GM20431 (cell line): ENCODE results near the gene RGR.
"Not testable (repeated sequence)": the region's sequence is repeated elsewhere in the genome, so short reads cannot be mapped to it uniquely, and the experiment has no call there.

Source experiments
- in situ Hi-C: fragments of 300-500 bp; cut with MseI, MboI; formaldehyde crosslinking; loops from one replicate; pipeline ENCODE4 v1.15.0; 2020; ENCODE audit warnings: low sequenced_read_pairs; ENCODE audit not compliant: unreplicated experiment

The RGR gene

GRCh38 chr10:84254552-84255478, 10.0 kb downstream of the RGR start:
- in situ Hi-C loops, result no loop called here

GRCh38 chr10:84256510-84257342, 11.9 kb downstream of the RGR start:
- in situ Hi-C loops, result no loop called here

- in situ Hi-C loops, result no loop called here
Measured at GRCh38 chr10:84257343-84258020, 12.6 kb downstream of the RGR start.

- in situ Hi-C loops, result no loop called here
Measured at GRCh38 chr10:84258034-84258695, 13.3 kb downstream of the RGR start.

- in situ Hi-C loops, result loop anchor here (10.0 kb wide), 1 partner anchor 273 kb away; no protein-coding TSS in a partner anchor
Measured at GRCh38 chr10:84261236-84261915, 16.5 kb downstream of the RGR start.

GRCh38 chr10:84262190-84262956, 17.5 kb downstream of the RGR start:
- in situ Hi-C loops, result loop anchor here (10.0 kb wide), 1 partner anchor 272 kb away; no protein-coding TSS in a partner anchor

- in situ Hi-C loops, result loop anchor here (10.0 kb wide), 1 partner anchor 271 kb away; no protein-coding TSS in a partner anchor
Measured at GRCh38 chr10:84263716-84264115, 18.9 kb downstream of the RGR start.

GRCh38 chr10:84264611-84265141, 19.8 kb downstream of the RGR start:
- in situ Hi-C loops, result loop anchor here (10.0 kb wide), 1 partner anchor 270 kb away; no protein-coding TSS in a partner anchor

- in situ Hi-C loops, result loop anchor here (10.0 kb wide), 1 partner anchor 269 kb away; no protein-coding TSS in a partner anchor
Measured at GRCh38 chr10:84265418-84265817, 20.6 kb downstream of the RGR start.

GRCh38 chr10:84267503-84268126, 22.8 kb downstream of the RGR start:
- in situ Hi-C loops, result loop anchor here (10.0 kb wide), 1 partner anchor 267 kb away; no protein-coding TSS in a partner anchor

GRCh38 chr10:84269162-84269561, 24.3 kb downstream of the RGR start:
- in situ Hi-C loops, result loop anchor here (10.0 kb wide), 1 partner anchor 266 kb away; no protein-coding TSS in a partner anchor

- in situ Hi-C loops, result loop anchor here (10.0 kb wide), 1 partner anchor 265 kb away; no protein-coding TSS in a partner anchor
Measured at GRCh38 chr10:84269773-84270172, 24.9 kb downstream of the RGR start.

GRCh38 chr10:84270708-84271107, 25.9 kb downstream of the RGR start:
- in situ Hi-C loops, result no loop called here

- in situ Hi-C loops, result not testable (repeated sequence)
Measured at GRCh38 chr10:84279876-84280475, 35.1 kb downstream of the RGR start.

- in situ Hi-C loops, result no loop called here
Measured at GRCh38 chr10:84286695-84287094, 41.8 kb downstream of the RGR start.

- in situ Hi-C loops, result no loop called here
Measured at GRCh38 chr10:84288151-84288550, 43.3 kb downstream of the RGR start.
